Midbrain (tissue), 1 donor: Measurements from ENCODE around the gene CROCC.
"Not testable (repeated sequence)": the region's sequence is repeated elsewhere in the genome, so short reads cannot be mapped to it uniquely, and the experiment has no call there.

Experiments
- DNase-seq: peaks from one replicate; lab custom pipeline; 2025; lab: John Stamatoyannopoulos, UW

The CROCC gene

GRCh38 chr1:16914928-16915626 is 6.7 kb upstream of the CROCC start:
- not testable (repeated sequence) for DNase-seq

GRCh38 chr1:16915627-16915973 is 6.1 kb upstream of the CROCC start:
- DNase-seq, result no peak

- DNase-seq, result not testable (repeated sequence)
These were observed 5.5 kb upstream of the CROCC start for GRCh38 chr1:16916036-16916880.

- no peak for DNase-seq
These were observed 3.4 kb upstream of the CROCC start for GRCh38 chr1:16918371-16918770.

- DNase-seq, result not testable (repeated sequence)
These were observed 2.6 kb upstream of the CROCC start for GRCh38 chr1:16918936-16919665.

GRCh38 chr1:16920951-16921350 is 780 bp upstream of the CROCC start:
- no peak for DNase-seq

GRCh38 chr1:16922466-16922865 is 735 bp downstream of the CROCC start:
- no peak for DNase-seq

GRCh38 chr1:16922885-16923431 is 1.2 kb downstream of the CROCC start:
- no peak for DNase-seq

GRCh38 chr1:16924216-16924918 is 2.6 kb downstream of the CROCC start:
- no peak for DNase-seq

- DNase-seq, result no peak
These were observed 3.3 kb downstream of the CROCC start for GRCh38 chr1:16924919-16925477.

GRCh38 chr1:16925635-16926490 is 4.1 kb downstream of the CROCC start:
- no peak for DNase-seq

GRCh38 chr1:16926491-16927073 is 4.9 kb downstream of the CROCC start:
- peak; percentile 41 for DNase-seq

- no peak for DNase-seq
These were observed 5.5 kb downstream of the CROCC start for GRCh38 chr1:16927256-16927655.

GRCh38 chr1:16927711-16928485 is 6.2 kb downstream of the CROCC start:
- DNase-seq, result no peak

GRCh38 chr1:16929146-16930041 is 7.7 kb downstream of the CROCC start:
- DNase-seq, result not testable (repeated sequence)

GRCh38 chr1:16931206-16931934 is 9.6 kb downstream of the CROCC start:
- DNase-seq, result not testable (repeated sequence)

GRCh38 chr1:16933945-16934344 is 12.2 kb downstream of the CROCC start:
- not testable (repeated sequence) for DNase-seq
